ENCODE results near the gene TMEM271.

The TMEM271 gene

GRCh38 chr4:544386-545105, 31.5 kb downstream of the TMEM271 start:
- H3K4me1 ChIP-seq, result no peaks in the 10 kb centered on the region
- no peaks in the 10 kb centered on the region for H3K36me3 ChIP-seq
- no peak overlapping the region for H3K4me3 ChIP-seq
- no peak overlapping the region for H3K27ac ChIP-seq
- peak in 1 of 2 donors; percentile 28 for DNase-seq
- no peaks in the 10 kb centered on the region for H3K9me3 ChIP-seq
- intact Hi-C loops (cut with DNase I; ENCODE audit: low total_unique reads), result no loop called here
- TF ChIP-seq CTCF (IDR thresholded peaks at IDR 0.05), result no peak
- no peaks in the 10 kb centered on the region for H3K27me3 ChIP-seq

GRCh38 chr4:541271-541670, 34.8 kb downstream of the TMEM271 start:
- no peak for TF ChIP-seq CTCF (IDR thresholded peaks at IDR 0.05)
- no peaks in the 10 kb centered on the region for H3K4me1 ChIP-seq
- peaks cover 13 to 30% (median 17%) of the 10 kb centered on the region in 3 donors for H3K36me3 ChIP-seq
- H3K27me3 ChIP-seq, result no peaks in the 10 kb centered on the region
- no peak overlapping the region for H3K27ac ChIP-seq
- no peaks in the 10 kb centered on the region for H3K9me3 ChIP-seq
- no peak overlapping the region for H3K4me3 ChIP-seq
- intact Hi-C loops (cut with DNase I; ENCODE audit: low total_unique reads), result no loop called here
- peak in 1 of 2 donors; percentile 9 for DNase-seq

- intact Hi-C loops (cut with DNase I; ENCODE audit: low total_unique reads), result no loop called here
- H3K4me3 ChIP-seq, result no peak overlapping the region
- TF ChIP-seq CTCF (IDR thresholded peaks at IDR 0.05), result no peak
- no peaks in the 10 kb centered on the region for H3K4me1 ChIP-seq
- DNase-seq, result peak in 1 of 2 donors; percentile 29
- no peaks in the 10 kb centered on the region for H3K27me3 ChIP-seq
- H3K27ac ChIP-seq, result no peak overlapping the region
- no peaks in the 10 kb centered on the region for H3K9me3 ChIP-seq
- peaks cover 39 to 57% (median 42%) of the 10 kb centered on the region in 3 donors for H3K36me3 ChIP-seq
These were observed 37.5 kb downstream of the TMEM271 start for GRCh38 chr4:538542-539142.

- DNase-seq, result peak in 1 of 2 donors; percentile 44
- H3K9me3 ChIP-seq, result no peaks in the 10 kb centered on the region
- H3K36me3 ChIP-seq, result peaks cover 45 to 67% (median 49%) of the 10 kb centered on the region in 3 donors
- intact Hi-C loops (cut with DNase I; ENCODE audit: low total_unique reads), result no loop called here
- H3K4me3 ChIP-seq, result no peak overlapping the region
- no peak overlapping the region for H3K27ac ChIP-seq
- H3K27me3 ChIP-seq, result no peaks in the 10 kb centered on the region
- H3K4me1 ChIP-seq, result no peaks in the 10 kb centered on the region
- no peak for TF ChIP-seq CTCF (IDR thresholded peaks at IDR 0.05)
These were observed 38.4 kb downstream of the TMEM271 start for GRCh38 chr4:537436-538264.

GRCh38 chr4:536351-536972, 39.6 kb downstream of the TMEM271 start:
- Histone ChIP-seq H3K4me1 (no peaks in the 10 kb centered on the region), H3K9me3 (no peaks in the 10 kb centered on the region), H3K36me3 (peaks cover 57 to 78% (median 61%) of the 10 kb centered on the region in 3 donors), H3K27me3 (no peaks in the 10 kb centered on the region), H3K4me3 (no peak overlapping the region), H3K27ac (no peak overlapping the region)
- no peak for TF ChIP-seq CTCF (IDR thresholded peaks at IDR 0.05)
- intact Hi-C loops (cut with DNase I; ENCODE audit: low total_unique reads), result no loop called here
- peak in 1 of 2 donors; percentile 56 for DNase-seq

Measured in tibial artery (tissue), 4 donors.